Mesenchymal stem cell (in vitro differentiated cells and primary cell): ENCODE results near the gene IL17D.

Experiments
- DNase-seq: peaks from one replicate; pipeline ENCODE4 v3.0.0-alpha.2; 2013
- H2AFZ ChIP-seq: one replicate; pipeline ENCODE4 v1.6.1; 2013; ENCODE audit warnings: low read depth, mild to moderate bottlenecking, control low read depth, inconsistent platforms, low read length, moderate library complexity
- H2AK5ac ChIP-seq: 2 replicates; pipeline ENCODE4 v1.6.1; 2013; ENCODE audit warnings: low read length, moderate library complexity, mild to moderate bottlenecking, inconsistent platforms; ENCODE audit not compliant: severe bottlenecking
- H2BK120ac ChIP-seq: one replicate; pipeline ENCODE4 v1.6.1; 2013; ENCODE audit warnings: low read depth, mild to moderate bottlenecking, inconsistent platforms, low read length, moderate library complexity
- H2BK12ac ChIP-seq, 2 experiments: one replicate each; pipeline ENCODE4 v1.6.1; 2013; ENCODE audit warnings: inconsistent platforms in 2 of 2, low read length in 2 of 2, mild to moderate bottlenecking in 2 of 2, moderate library complexity in 2 of 2, control low read depth in 1 of 2
- H2BK15ac ChIP-seq: one replicate; pipeline ENCODE4 v1.6.1; 2013; ENCODE audit warnings: mild to moderate bottlenecking, low read depth, inconsistent platforms; ENCODE audit not compliant: poor library complexity, severe bottlenecking
- H2BK5ac ChIP-seq: 2 replicates; pipeline ENCODE4 v1.6.1; 2013; ENCODE audit warnings: low read depth, mild to moderate bottlenecking, low read length, control low read depth, inconsistent platforms; ENCODE audit not compliant: poor library complexity, severe bottlenecking
- H3K14ac ChIP-seq, 2 experiments: one replicate each; pipeline ENCODE4 v1.6.1; 2013; ENCODE audit warnings: inconsistent platforms in 2 of 2, low read length in 2 of 2, control low read depth in 1 of 2, mild to moderate bottlenecking in 1 of 2, moderate library complexity in 1 of 2
- H3K18ac ChIP-seq, 2 experiments: one replicate each; pipeline ENCODE4 v1.6.1; 2013; ENCODE audit warnings: inconsistent platforms in 2 of 2, low read length in 2 of 2, control low read depth in 1 of 2, low read depth in 1 of 2, mild to moderate bottlenecking in 1 of 2
- H3K23ac ChIP-seq, 2 experiments: one replicate each; pipeline ENCODE4 v1.6.1; 2013; ENCODE audit warnings: inconsistent platforms in 2 of 2, low read length in 2 of 2, mild to moderate bottlenecking in 2 of 2, moderate library complexity in 2 of 2, control low read depth in 1 of 2
- H3K27ac ChIP-seq: 2 replicates; pipeline ENCODE4 v1.5.1; 2013; ENCODE audit warnings: mild to moderate bottlenecking, moderate library complexity, low read length, control low read depth, inconsistent platforms; ENCODE audit not compliant: poor library complexity, severe bottlenecking
- H3K27me3 ChIP-seq, 2 experiments: 2 replicates each; pipeline versions ENCODE4 v1.6.1 to v1.7.0; 2013; ENCODE audit warnings: low read length in 2 of 2, mild to moderate bottlenecking in 2 of 2, moderate library complexity in 2 of 2, control low read depth in 1 of 2, inconsistent platforms in 1 of 2; ENCODE audit not compliant: control insufficient read depth in 1 of 2, insufficient read depth in 1 of 2
- H3K36me3 ChIP-seq, 2 experiments: 2 replicates each; pipeline versions ENCODE4 v1.6.1 to v1.7.0; 2013; ENCODE audit warnings: low read length in 2 of 2, control low read depth in 1 of 2, inconsistent platforms in 1 of 2, low read depth in 1 of 2, mild to moderate bottlenecking in 1 of 2; ENCODE audit not compliant: insufficient read depth in 2 of 2, control insufficient read depth in 1 of 2
- H3K4ac ChIP-seq, 2 experiments: one replicate each; pipeline ENCODE4 v1.6.1; 2013; ENCODE audit warnings: inconsistent platforms in 2 of 2, low read length in 2 of 2, mild to moderate bottlenecking in 2 of 2, moderate library complexity in 2 of 2, control low read depth in 1 of 2, low read depth in 1 of 2
- H3K4me1 ChIP-seq: 2 replicates; pipeline ENCODE4 v1.6.1; 2013; ENCODE audit warnings: low read depth, low read length, control low read depth; ENCODE audit not compliant: control insufficient read depth, insufficient read depth
- H3K4me2 ChIP-seq: 2 replicates; pipeline ENCODE4 v1.6.1; 2013; ENCODE audit warnings: low read length, mild to moderate bottlenecking, inconsistent platforms; ENCODE audit not compliant: poor library complexity, severe bottlenecking
- H3K4me3 ChIP-seq, 2 experiments: 2 replicates each; pipeline versions ENCODE4 v1.5.1 to v1.7.0; 2013; ENCODE audit warnings: low read length in 2 of 2, mild to moderate bottlenecking in 2 of 2, control low read depth in 1 of 2, low read depth in 1 of 2; ENCODE audit not compliant: insufficient read depth in 1 of 2
- H3K79me1 ChIP-seq: replicated peaks from 2 replicates; pipeline ENCODE4 v1.6.1; 2013; ENCODE audit warnings: mild to moderate bottlenecking, control low read depth, low read length, inconsistent platforms; ENCODE audit not compliant: poor library complexity, severe bottlenecking
- H3K9ac ChIP-seq: 2 replicates; pipeline ENCODE4 v1.7.0; 2013; ENCODE audit warnings: mild to moderate bottlenecking, low read length, moderate library complexity
- H3K9me3 ChIP-seq: 2 replicates; pipeline ENCODE4 v1.7.0; 2013; ENCODE audit warnings: mild to moderate bottlenecking, low read length; ENCODE audit not compliant: control insufficient read depth
- H4K8ac ChIP-seq: one replicate; pipeline ENCODE4 v1.6.1; 2013; ENCODE audit warnings: inconsistent platforms, mild to moderate bottlenecking, low read length, moderate library complexity
- H4K91ac ChIP-seq: one replicate; pipeline ENCODE4 v1.6.1; 2013; ENCODE audit warnings: mild to moderate bottlenecking, low read length, inconsistent platforms
- WGBS: methylation state at CpG from one replicate; pipeline ENCODE4 v1.1.7; 2013; ENCODE audit warnings: mixed read lengths; 5-methylcytosine and 5-hydroxymethylcytosine counted together

IL17D gene

DNA sequence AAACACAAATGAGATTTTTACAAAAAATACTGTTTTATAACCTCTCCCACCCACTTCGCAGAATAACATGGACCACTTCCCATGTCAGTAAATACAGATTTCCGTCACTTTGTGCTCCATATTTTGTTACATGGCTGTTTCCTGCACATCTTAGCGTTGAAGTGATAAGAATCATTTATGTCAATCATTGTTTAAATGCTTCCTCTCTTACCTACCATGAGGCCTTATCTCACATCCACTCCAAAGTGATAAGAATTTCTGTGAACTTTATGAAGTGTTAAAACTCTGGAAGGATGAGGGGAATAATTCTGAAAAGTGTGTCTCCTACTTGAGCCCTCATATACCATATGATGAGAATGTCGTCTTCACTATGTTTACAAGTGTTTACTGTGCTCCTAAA lies 36.6 kb upstream of the IL17D start:
- peaks cover 1% of the 10 kb centered on the region for H3K4me1 ChIP-seq
- H2BK15ac ChIP-seq = no peak overlapping the region
- WGBS = 97% methylated on average over 3 of the region's 4 CpGs

DNA sequence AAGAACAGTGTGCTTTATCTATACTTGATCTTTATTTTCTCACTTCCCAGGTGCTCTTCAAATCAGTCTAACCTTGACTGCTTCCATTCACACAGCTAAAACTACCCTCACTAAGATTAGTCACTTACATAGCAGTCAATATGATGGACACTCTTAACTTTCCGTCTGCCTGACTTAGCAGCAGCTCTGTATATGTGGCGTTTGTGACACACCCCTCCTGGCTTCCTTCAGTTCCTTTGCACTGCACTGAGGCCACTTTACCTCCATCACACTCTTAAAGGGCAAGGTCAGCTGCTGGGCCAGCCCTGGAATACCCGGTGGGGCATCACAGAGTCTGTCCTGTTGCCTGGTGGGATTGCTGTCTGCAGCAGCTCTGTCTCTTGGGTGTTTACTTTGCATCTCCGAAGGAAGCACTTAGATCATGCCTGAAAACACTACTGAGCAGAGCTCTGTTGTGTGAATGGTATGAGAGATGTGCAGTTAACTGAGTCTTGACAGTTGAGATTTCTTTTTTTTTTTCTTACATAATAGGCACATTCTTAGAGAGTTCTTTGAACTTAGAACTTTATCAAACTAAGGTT lies 35.6 kb upstream of the IL17D start:
- Histone ChIP-seq H3K27ac (no peak overlapping the region), H2BK15ac (no peak overlapping the region), H3K14ac (peak overlapping the region in 1 of 2 experiments; percentile 65), H2BK120ac (no peak overlapping the region), H3K36me3 (peaks cover 0 to 15% of the 10 kb centered on the region in 2 experiments), H3K4me3 (no peak overlapping the region), H3K79me1 (no peaks in the 10 kb centered on the region), H4K91ac (no peak overlapping the region), H3K9ac (no peak overlapping the region), H2BK12ac (no peak overlapping the region), H2AFZ (no peak overlapping the region), H2AK5ac (no peak overlapping the region), H3K18ac (no peak overlapping the region), H2BK5ac (no peak overlapping the region), H3K4me1 (peaks cover 1% of the 10 kb centered on the region), H3K27me3 (no peaks in the 10 kb centered on the region), H3K23ac (no peak overlapping the region), H3K9me3 (no peaks in the 10 kb centered on the region), H3K4me2 (no peak overlapping the region), H3K4ac (no peak overlapping the region), H4K8ac (no peak overlapping the region)
- 46% methylated on average over 4 of the region's 4 CpGs for WGBS
- DNase-seq = peak; percentile 5

More for the DNA sequence above, 36.6 kb upstream of the IL17D start:
- Histone ChIP-seq H2BK5ac (no peak overlapping the region), H3K9me3 (no peaks in the 10 kb centered on the region), H2BK120ac (no peak overlapping the region), H3K27ac (no peak overlapping the region), H2AFZ (no peak overlapping the region), H3K4me2 (no peak overlapping the region), H3K23ac (no peak overlapping the region), H3K18ac (no peak overlapping the region), H3K27me3 (no peaks in the 10 kb centered on the region), H3K36me3 (peaks cover 0 to 15% of the 10 kb centered on the region in 2 experiments), H3K4me3 (no peak overlapping the region), H2BK12ac (no peak overlapping the region), H2AK5ac (no peak overlapping the region), H3K9ac (no peak overlapping the region), H4K8ac (no peak overlapping the region), H3K14ac (no peak overlapping the region), H3K79me1 (no peaks in the 10 kb centered on the region), H4K91ac (no peak overlapping the region), H3K4ac (no peak overlapping the region)
- DNase-seq = no peak

DNA sequence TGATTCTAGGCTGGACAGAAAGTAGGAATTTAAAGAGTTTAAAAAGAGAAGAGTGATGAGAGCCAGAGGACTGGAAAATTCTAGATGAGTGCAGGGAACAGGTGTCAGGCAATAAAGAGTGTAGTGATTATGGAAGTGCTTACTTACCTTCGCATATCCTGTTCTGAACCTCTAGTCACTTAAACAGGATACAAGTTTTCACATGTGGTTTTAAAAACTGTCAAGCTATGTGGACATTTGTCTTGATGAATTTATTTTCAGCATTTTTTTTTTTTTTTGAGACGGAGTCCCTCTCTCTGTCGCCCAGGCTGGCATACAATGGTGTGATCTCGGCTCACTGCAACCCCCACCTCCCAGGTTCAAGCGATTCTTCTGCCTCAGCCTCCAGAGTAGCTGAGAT lies 34.3 kb upstream of the IL17D start:
- H3K23ac ChIP-seq = no peak overlapping the region
- H4K8ac ChIP-seq = no peak overlapping the region
- no peak overlapping the region for H2BK15ac ChIP-seq
- no peaks in the 10 kb centered on the region for H3K9me3 ChIP-seq
- H2AK5ac ChIP-seq = no peak overlapping the region
- WGBS = 92% methylated on average over 4 of the region's 5 CpGs
- no peak overlapping the region for H2AFZ ChIP-seq
- no peak overlapping the region for H3K27ac ChIP-seq
- no peak overlapping the region for H4K91ac ChIP-seq
- H2BK5ac ChIP-seq = no peak overlapping the region
- no peak overlapping the region for H3K14ac ChIP-seq
- no peak for DNase-seq
- H3K36me3 ChIP-seq = peaks cover 4 to 18% of the 10 kb centered on the region in 2 experiments
- no peak overlapping the region for H3K4me2 ChIP-seq
- no peak overlapping the region for H3K9ac ChIP-seq
- no peak overlapping the region for H2BK12ac ChIP-seq
- no peak overlapping the region for H3K4me3 ChIP-seq
- H3K27me3 ChIP-seq = no peaks in the 10 kb centered on the region
- H3K4ac ChIP-seq = no peak overlapping the region
- H3K79me1 ChIP-seq = no peaks in the 10 kb centered on the region
- no peak overlapping the region for H2BK120ac ChIP-seq
- no peak overlapping the region for H3K18ac ChIP-seq
- H3K4me1 ChIP-seq = peaks cover 1% of the 10 kb centered on the region

DNA sequence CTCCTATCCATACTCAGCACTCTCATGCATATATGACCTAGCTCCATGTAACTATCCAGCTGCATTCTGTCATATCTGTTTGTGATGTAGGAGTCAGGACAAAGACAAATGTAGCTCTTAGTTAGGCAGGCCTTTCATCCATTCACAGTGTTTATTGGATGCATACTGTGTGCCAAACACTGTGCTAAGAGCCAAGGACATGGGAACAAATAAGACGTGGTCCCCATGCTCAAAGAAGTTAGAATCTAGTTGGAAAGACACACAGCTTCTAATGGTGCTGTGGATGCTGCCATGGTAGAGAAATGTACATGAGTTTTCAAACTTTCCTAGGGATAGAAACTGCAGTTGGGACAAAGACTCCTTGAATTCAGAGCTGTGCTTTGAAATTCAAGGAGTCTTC lies 31.7 kb upstream of the IL17D start:
- H2AK5ac ChIP-seq = no peak overlapping the region
- no peak overlapping the region for H4K91ac ChIP-seq
- H3K27me3 ChIP-seq = no peaks in the 10 kb centered on the region
- H2BK12ac ChIP-seq = no peak overlapping the region
- H3K23ac ChIP-seq = no peak overlapping the region
- H3K4me2 ChIP-seq = no peak overlapping the region
- H3K4ac ChIP-seq = no peak overlapping the region
- H2BK120ac ChIP-seq = no peak overlapping the region
- no peak overlapping the region for H3K14ac ChIP-seq
- H2BK5ac ChIP-seq = no peak overlapping the region
- no peak overlapping the region for H4K8ac ChIP-seq
- H3K4me3 ChIP-seq = no peak overlapping the region
- no peak overlapping the region for H2BK15ac ChIP-seq
- no peak for DNase-seq
- 89% methylated on average over 1 of the region's 1 CpG for WGBS
- no peak overlapping the region for H3K9ac ChIP-seq
- H3K79me1 ChIP-seq = no peaks in the 10 kb centered on the region
- no peak overlapping the region for H3K27ac ChIP-seq
- H2AFZ ChIP-seq = no peak overlapping the region
- H3K9me3 ChIP-seq = no peaks in the 10 kb centered on the region
- peaks cover 7 to 22% of the 10 kb centered on the region in 2 experiments for H3K36me3 ChIP-seq
- no peak overlapping the region for H3K18ac ChIP-seq
- peaks cover 1% of the 10 kb centered on the region for H3K4me1 ChIP-seq
